Thymus (tissue), 2 donors: ENCODE measurements around the gene TNFRSF19. TPM values are rescaled to one million over a fixed set of nuclear protein-coding genes. Genes with fewer than 3 reads are reported as not detected.

Source experiments
- polyA plus RNA-seq: library from polyadenylated mRNA; stranded (reverse); fragments of 200-250 nt; gene quantifications from one replicate; pipeline ENCODE4 v1.2.3, GENCODE V29; 2013
- total RNA-seq: library from RNA; stranded (reverse); fragments of 120-200 nt; gene quantifications from one replicate; pipeline ENCODE4 v1.2.4, GENCODE V29; 2013
- donor health status: healthy.

The TNFRSF19 gene
- total and polyA plus RNA-seq, 2 donors: 7.6 to 8.5 TPM

Other genes with a start within 250 kb of the TNFRSF19 start
- gene SACS, start 136.7 kb upstream of the TNFRSF19 start, total RNA-seq: 11.4 TPM
- gene SACS, start 136.7 kb upstream of the TNFRSF19 start, polyA plus RNA-seq: 8.1 TPM